GM10266 (cell line): ENCODE measurements around the gene GRIP1.

Source experiments
- DNase-seq: peaks from one replicate; pipeline ENCODE4 v3.0.0; 2012; ENCODE audit errors: extremely low spot score
- TF ChIP-seq, protein P1 (sequence below): IDR thresholded peaks from 2 replicates; pipeline ENCODE4 v1.5.1; 2012; ENCODE audit warnings: mild to moderate bottlenecking, low read depth; ENCODE audit not compliant: control insufficient read depth, insufficient read depth; ENCODE audit errors: missing control alignments

The GRIP1 gene

DNA sequence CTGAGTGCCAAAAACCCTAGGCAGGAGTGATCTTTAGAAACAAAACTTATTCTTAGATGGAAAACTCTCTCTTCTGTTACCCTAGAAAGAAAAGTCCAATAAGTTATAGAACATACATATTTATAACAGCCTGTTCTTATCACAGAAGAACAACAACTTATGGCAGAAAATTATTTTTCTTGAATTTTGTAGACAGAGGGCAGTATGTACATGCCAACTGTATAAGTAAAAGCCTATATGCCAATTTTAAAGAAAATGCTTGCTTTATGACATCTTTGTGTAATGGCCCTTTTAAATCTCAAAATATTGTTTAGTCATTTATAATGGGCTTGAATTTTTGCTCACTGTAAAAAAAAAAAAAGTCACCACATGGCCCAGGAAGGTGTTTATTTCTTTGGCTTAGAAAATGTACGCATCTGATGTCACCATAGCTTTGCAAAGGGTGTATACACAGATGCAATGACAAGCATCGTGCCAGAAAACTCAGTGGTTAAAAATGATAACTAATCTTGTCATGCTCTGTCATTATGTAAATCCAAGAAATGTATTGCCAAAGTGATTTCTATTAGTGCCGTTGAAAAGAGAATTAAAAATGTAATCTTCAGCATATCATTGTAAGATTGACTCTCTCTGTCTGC lies 38.3 kb upstream of the GRIP1 start:
- TF ChIP-seq, protein P1, sequence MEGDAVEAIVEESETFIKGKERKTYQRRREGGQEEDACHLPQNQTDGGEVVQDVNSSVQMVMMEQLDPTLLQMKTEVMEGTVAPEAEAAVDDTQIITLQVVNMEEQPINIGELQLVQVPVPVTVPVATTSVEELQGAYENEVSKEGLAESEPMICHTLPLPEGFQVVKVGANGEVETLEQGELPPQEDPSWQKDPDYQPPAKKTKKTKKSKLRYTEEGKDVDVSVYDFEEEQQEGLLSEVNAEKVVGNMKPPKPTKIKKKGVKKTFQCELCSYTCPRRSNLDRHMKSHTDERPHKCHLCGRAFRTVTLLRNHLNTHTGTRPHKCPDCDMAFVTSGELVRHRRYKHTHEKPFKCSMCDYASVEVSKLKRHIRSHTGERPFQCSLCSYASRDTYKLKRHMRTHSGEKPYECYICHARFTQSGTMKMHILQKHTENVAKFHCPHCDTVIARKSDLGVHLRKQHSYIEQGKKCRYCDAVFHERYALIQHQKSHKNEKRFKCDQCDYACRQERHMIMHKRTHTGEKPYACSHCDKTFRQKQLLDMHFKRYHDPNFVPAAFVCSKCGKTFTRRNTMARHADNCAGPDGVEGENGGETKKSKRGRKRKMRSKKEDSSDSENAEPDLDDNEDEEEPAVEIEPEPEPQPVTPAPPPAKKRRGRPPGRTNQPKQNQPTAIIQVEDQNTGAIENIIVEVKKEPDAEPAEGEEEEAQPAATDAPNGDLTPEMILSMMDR, result no peak
- DNase-seq, result no peak

DNA sequence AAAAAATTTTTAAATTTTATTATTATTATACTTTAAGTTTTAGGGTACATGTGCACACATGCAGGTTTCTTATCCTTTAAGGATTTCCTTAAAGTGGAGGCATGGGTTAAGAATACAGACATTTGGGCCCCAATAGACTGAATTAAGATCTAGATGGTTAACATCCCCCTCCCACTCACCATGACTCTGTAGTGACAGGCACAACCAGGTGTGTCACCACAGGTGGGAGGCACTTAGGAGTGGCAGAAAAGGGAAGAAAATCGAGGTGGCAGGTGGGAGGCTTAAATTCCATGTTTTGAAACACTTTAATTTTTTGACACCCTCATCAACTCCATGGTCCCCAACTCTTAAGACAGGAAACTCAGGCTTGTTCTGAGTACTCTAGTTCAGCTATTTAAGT lies 37.6 kb upstream of the GRIP1 start:
- DNase-seq, result no peak
- TF ChIP-seq, protein P1, result no peak

DNA sequence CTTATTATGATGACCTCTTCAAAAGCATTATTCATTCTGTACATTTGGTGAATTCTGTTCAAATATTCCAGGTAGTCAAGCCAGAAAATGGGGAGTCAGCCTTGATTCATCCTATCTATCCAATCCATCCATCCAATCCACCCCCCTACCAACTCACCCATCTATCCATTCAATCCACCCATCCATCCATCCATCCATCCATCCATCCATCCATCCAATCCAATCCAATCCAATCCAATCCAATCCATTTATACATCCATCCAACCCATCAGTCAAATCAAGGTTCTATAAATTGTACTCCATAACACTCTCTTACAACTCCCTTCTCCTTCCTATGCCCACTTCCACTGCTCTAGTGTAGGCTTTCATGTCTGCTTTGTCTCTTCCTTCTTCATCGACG lies 35.8 kb upstream of the GRIP1 start:
- no peak for DNase-seq
- TF ChIP-seq, protein P1, result no peak

DNA sequence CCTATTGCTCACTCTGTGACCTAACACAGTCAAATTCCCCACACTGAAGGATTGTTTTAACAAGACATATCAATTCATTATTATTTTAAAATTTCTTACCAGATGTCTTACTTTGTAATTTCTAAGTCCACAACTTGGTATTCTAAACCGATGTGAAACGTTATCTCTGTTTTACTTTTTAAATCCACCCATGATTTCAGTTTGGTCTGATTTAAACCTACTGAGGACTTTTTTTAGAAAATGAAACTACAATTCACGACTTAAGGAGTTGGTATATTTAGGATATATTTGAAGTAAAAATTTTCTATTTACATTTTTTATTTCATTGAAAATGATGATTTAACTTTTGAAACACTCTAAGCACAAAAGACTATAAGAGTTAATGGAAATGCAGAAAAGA lies 35.1 kb upstream of the GRIP1 start:
- DNase-seq, result no peak
- TF ChIP-seq, protein P1, result no peak

DNA sequence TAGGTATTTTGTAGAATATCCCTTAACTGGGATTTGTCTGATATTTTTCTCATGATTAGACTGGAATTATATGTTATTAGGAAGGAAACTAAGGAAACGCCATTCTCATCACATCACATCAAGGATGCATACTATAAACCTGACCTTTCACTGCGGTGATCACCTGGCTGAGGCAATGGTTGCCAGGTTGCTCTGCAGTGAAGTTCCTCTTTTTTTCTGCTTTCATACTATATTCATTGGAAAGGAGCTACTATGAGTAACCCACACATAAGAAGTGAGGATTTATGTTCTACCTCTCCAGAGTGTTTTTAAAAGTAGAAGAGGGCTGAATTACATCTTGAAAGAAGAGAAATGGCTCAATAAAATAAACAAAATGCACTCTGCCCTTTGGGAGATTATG lies 31.0 kb upstream of the GRIP1 start:
- DNase-seq, result no peak
- TF ChIP-seq, protein P1, result no peak

DNA sequence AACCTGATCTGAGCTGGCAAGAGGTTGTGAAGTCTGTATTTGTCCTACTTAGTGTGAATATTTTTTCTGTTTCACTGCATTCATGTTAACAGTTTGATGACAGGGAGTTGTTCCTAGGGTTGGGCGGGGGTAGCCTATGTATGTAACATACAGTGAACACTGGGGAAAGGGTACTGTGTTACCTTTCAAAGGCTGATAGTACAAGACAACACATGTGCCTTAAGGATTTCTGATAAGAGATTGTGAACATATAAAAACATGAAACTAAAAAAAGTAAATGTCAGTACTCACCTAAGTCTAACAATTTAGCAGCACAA lies 30.5 kb upstream of the GRIP1 start:
- no peak for DNase-seq
- TF ChIP-seq, protein P1, result no peak

DNA sequence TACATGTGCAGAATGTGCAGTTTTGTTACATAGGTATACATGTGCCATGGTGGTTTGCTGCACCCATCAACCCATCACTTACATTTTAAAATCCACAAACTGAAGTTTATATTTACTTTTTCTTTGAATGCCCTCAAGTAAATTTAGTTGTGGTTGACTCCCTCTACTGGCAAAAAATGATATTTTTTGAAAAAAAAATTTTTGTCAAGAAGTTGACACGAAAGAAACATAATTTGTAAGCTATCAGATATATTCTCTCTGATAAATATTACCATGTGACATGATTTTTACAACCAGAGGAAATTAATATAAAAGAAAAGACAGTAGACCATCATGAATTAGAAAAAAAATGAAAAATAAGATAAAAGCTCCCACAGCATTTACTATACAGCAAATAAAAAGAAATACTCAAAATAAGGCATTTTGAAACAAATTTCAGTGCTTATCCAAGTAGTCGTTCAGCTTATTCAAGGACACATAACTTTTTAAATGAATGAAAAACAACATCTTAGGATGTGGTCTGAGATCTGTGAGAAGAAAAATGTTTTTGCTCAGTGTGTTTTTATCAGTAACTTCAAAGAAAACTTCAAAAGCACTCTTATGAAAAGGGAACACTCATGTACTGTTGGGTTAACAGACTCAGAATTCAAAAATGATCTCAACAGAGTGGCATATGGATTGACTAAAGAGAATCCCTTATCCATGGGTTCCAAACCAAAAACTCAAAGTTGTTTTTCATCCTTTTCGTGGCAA lies 30.0 kb upstream of the GRIP1 start:
- no peak for DNase-seq
- TF ChIP-seq, protein P1, result peak; percentile 7
